H9 (cell line): ENCODE results near the gene DKK3. TPM values are rescaled to one million over a fixed set of nuclear protein-coding genes. Genes with fewer than 3 reads are reported as not detected.

Experiments
- DNase-seq: peaks from one replicate; pipeline ENCODE4 v3.0.0-alpha.2; 2017
- H2AFZ ChIP-seq: one replicate; pipeline ENCODE4 v1.6.1; 2013; ENCODE audit warnings: mild to moderate bottlenecking, low read length, control low read depth, moderate library complexity
- H2AK5ac ChIP-seq: 2 replicates; pipeline ENCODE4 v1.6.1; 2013; ENCODE audit warnings: low read length, control low read depth, mixed read lengths; ENCODE audit not compliant: insufficient read length
- H2BK120ac ChIP-seq: one replicate; pipeline ENCODE4 v1.6.1; 2013; ENCODE audit warnings: low read depth, mild to moderate bottlenecking, low read length, control low read depth, inconsistent platforms; ENCODE audit not compliant: poor library complexity, severe bottlenecking
- H2BK12ac ChIP-seq: 2 replicates; pipeline ENCODE4 v1.6.1; 2013; ENCODE audit warnings: low read length, control low read depth, mixed read lengths, low read depth; ENCODE audit not compliant: insufficient read length
- H2BK15ac ChIP-seq: 2 replicates; pipeline ENCODE4 v1.6.1; 2013; ENCODE audit warnings: low read depth, low read length, control low read depth
- H2BK20ac ChIP-seq: one replicate; pipeline ENCODE4 v1.6.1; 2013; ENCODE audit warnings: low read depth, mild to moderate bottlenecking, low read length, control low read depth, inconsistent platforms; ENCODE audit not compliant: poor library complexity, severe bottlenecking
- H2BK5ac ChIP-seq: 2 replicates; pipeline ENCODE4 v1.6.1; 2013; ENCODE audit warnings: low read length, control low read depth, mixed read lengths; ENCODE audit not compliant: insufficient read length
- H3K14ac ChIP-seq: 2 replicates; pipeline ENCODE4 v1.6.1; 2013; ENCODE audit warnings: low read length, control low read depth; ENCODE audit not compliant: insufficient read depth
- H3K18ac ChIP-seq: 2 replicates; pipeline ENCODE4 v1.6.1; 2013; ENCODE audit warnings: low read depth, mild to moderate bottlenecking, mixed read lengths, low read length, control low read depth; ENCODE audit not compliant: insufficient read length
- H3K23ac ChIP-seq: 2 replicates; pipeline ENCODE4 v1.6.1; 2013; ENCODE audit warnings: low read length, control low read depth, mixed read lengths, low read depth; ENCODE audit not compliant: insufficient read length
- H3K23me2 ChIP-seq: 2 replicates; pipeline ENCODE4 v1.6.1; 2013; ENCODE audit warnings: low read depth, mild to moderate bottlenecking, mixed read lengths, low read length, control low read depth; ENCODE audit not compliant: insufficient read length, poor library complexity, severe bottlenecking
- H3K27ac ChIP-seq: 2 replicates; pipeline ENCODE4 v1.5.1; 2013; ENCODE audit warnings: low read length, control low read depth, mixed read lengths, low read depth; ENCODE audit not compliant: insufficient read length
- H3K27me3 ChIP-seq: 2 replicates; pipeline ENCODE4 v1.6.1; 2013; ENCODE audit warnings: low read length, control low read depth, inconsistent platforms; ENCODE audit not compliant: insufficient read depth
- H3K4ac ChIP-seq: 2 replicates; pipeline ENCODE4 v1.6.1; 2013; ENCODE audit warnings: low read depth, mild to moderate bottlenecking, control low read depth, inconsistent platforms, low read length, moderate library complexity
- H3K4me1 ChIP-seq: 2 replicates; pipeline ENCODE4 v1.6.1; 2013; ENCODE audit warnings: low read length, control low read depth, inconsistent platforms; ENCODE audit not compliant: insufficient read depth
- H3K4me2 ChIP-seq: 2 replicates; pipeline ENCODE4 v1.6.1; 2013; ENCODE audit warnings: low read length, control low read depth, mixed read lengths; ENCODE audit not compliant: insufficient read length, insufficient read depth
- H3K56ac ChIP-seq: 2 replicates; pipeline ENCODE4 v1.6.1; 2013; ENCODE audit warnings: low read depth, mild to moderate bottlenecking, mixed read lengths, low read length, control low read depth; ENCODE audit not compliant: insufficient read length
- H3K79me1 ChIP-seq: 2 replicates; pipeline ENCODE4 v1.6.1; 2013; ENCODE audit warnings: low read depth, mild to moderate bottlenecking, moderate library complexity, low read length, control low read depth, inconsistent platforms; ENCODE audit not compliant: insufficient read depth, poor library complexity, severe bottlenecking
- H3K79me2 ChIP-seq: 2 replicates; pipeline ENCODE4 v1.6.1; 2013; ENCODE audit warnings: low read length, control low read depth, inconsistent platforms; ENCODE audit not compliant: insufficient read depth
- H3K9ac ChIP-seq: 2 replicates; pipeline ENCODE4 v1.6.1; 2013; ENCODE audit warnings: low read length, control low read depth, mixed read lengths; ENCODE audit not compliant: insufficient read length; ENCODE audit errors: extremely low read depth
- H3K9me3 ChIP-seq: one replicate; pipeline ENCODE4 v1.6.1; 2013; ENCODE audit warnings: low read depth, low read length, inconsistent platforms; ENCODE audit not compliant: control insufficient read depth
- H3T11ph ChIP-seq: one replicate; pipeline ENCODE4 v1.6.1; 2013; ENCODE audit warnings: mild to moderate bottlenecking, low read length, control low read depth, inconsistent platforms
- H4K20me1 ChIP-seq: one replicate; pipeline ENCODE4 v1.6.1; 2013; ENCODE audit not compliant: control insufficient read depth, insufficient read length, insufficient read depth
- H4K5ac ChIP-seq: 2 replicates; pipeline ENCODE4 v1.6.1; 2013; ENCODE audit warnings: low read depth, mild to moderate bottlenecking, mixed read lengths, low read length, control low read depth; ENCODE audit not compliant: insufficient read length
- H4K8ac ChIP-seq: replicated peaks from 2 replicates; pipeline ENCODE4 v1.6.1; 2013; ENCODE audit warnings: low read length, control low read depth, mixed read lengths, low read depth; ENCODE audit not compliant: insufficient read length
- H4K91ac ChIP-seq: 2 replicates; pipeline ENCODE4 v1.6.1; 2013; ENCODE audit warnings: low read depth, mild to moderate bottlenecking, moderate library complexity, mixed read lengths, low read length, control low read depth; ENCODE audit not compliant: insufficient read length
- H3K27ac Mint-ChIP-seq, 3 experiments: 2 replicates in 2 of 3; 3 replicates in 1 of 3; pipeline ENCODE4 v1.8.0; 2020 to 2021; ENCODE audit warnings: mixed read lengths in 3 of 3, mild to moderate bottlenecking in 1 of 3, moderate library complexity in 1 of 3
- H3K27me3 Mint-ChIP-seq: 2 replicates; pipeline ENCODE4 v1.8.0; 2021; ENCODE audit warnings: low read depth, mild to moderate bottlenecking, moderate library complexity, mixed read lengths
- H3K36me3 Mint-ChIP-seq, 3 experiments: 2 replicates in 2 of 3; 3 replicates in 1 of 3; pipeline ENCODE4 v1.8.0; 2020 to 2021; ENCODE audit warnings: low read depth in 3 of 3, mixed read lengths in 3 of 3; ENCODE audit not compliant: insufficient read depth in 1 of 3
- H3K4me1 Mint-ChIP-seq, 2 experiments: 2 replicates each; pipeline ENCODE4 v1.8.0; 2020; ENCODE audit warnings: mixed read lengths in 2 of 2
- H3K4me3 Mint-ChIP-seq, 2 experiments: 2 replicates in 1 of 2; 3 replicates in 1 of 2; pipeline ENCODE4 v1.8.0; 2020 to 2021; ENCODE audit warnings: mild to moderate bottlenecking in 2 of 2, mixed read lengths in 2 of 2, moderate library complexity in 1 of 2
- H3K9me3 Mint-ChIP-seq, 2 experiments: 2 replicates in 1 of 2; 3 replicates in 1 of 2; pipeline ENCODE4 v1.8.0; 2020; ENCODE audit warnings: mild to moderate bottlenecking in 2 of 2, mixed read lengths in 2 of 2, moderate library complexity in 1 of 2
- CTCF ChIP-seq: fragments of 200-600 bp; sonication (generic); conservative IDR thresholded peaks from 3 replicates; pipeline ENCODE4 v1.8.0; 2021; ENCODE audit warnings: antibody characterized with exemption, mild to moderate bottlenecking
- WGBS: extraction: QIAGEN DNeasy Blood & Tissue Kit; methylation state at CpG from one replicate; pipeline ENCODE4 v1.1.7; 2013; ENCODE audit warnings: missing lambda C conversion rate, low lambda C conversion rate, mixed read lengths; ENCODE audit not compliant: insufficient read length; ENCODE audit errors: extremely low coverage; 5-methylcytosine and 5-hydroxymethylcytosine counted together
- total RNA-seq: library from RNA; stranded (reverse); gene quantifications from 2 replicates; pipeline ENCODE4 v1.2.1, GENCODE V29; 2021

Gene DKK3
- total RNA-seq, 1 experiment from 2014 or later = 17.1 TPM

- Histone ChIP-seq H2AFZ (no peak overlapping the region), H3K27ac (no peak overlapping the region), H3K4ac (no peak overlapping the region), H3K4me2 (no peak overlapping the region), H4K20me1 (no peaks in the 10 kb centered on the region), H4K5ac (no peak overlapping the region), H2BK120ac (no peak overlapping the region), H3K23me2 (no peaks in the 10 kb centered on the region), H4K91ac (no peak overlapping the region), H3K9me3 (peaks cover 9% of the 10 kb centered on the region), H4K8ac (no peak overlapping the region), H2BK15ac (no peak overlapping the region), H2AK5ac (no peak overlapping the region), H3K14ac (no peak overlapping the region), H3K9ac (no peak overlapping the region), H3K18ac (no peak overlapping the region), H3K23ac (no peak overlapping the region), H3K56ac (no peak overlapping the region), H2BK20ac (no peak overlapping the region), H3K79me2 (no peaks in the 10 kb centered on the region), H3K27me3 (no peaks in the 10 kb centered on the region), H3K79me1 (no peaks in the 10 kb centered on the region), H3T11ph (no peak overlapping the region), H3K4me1 (no peaks in the 10 kb centered on the region), H2BK5ac (no peak overlapping the region), H2BK12ac (no peak overlapping the region)
- peaks cover 5% of the 10 kb centered on the region for H3K27me3 Mint-ChIP-seq
- WGBS = no CpG with 5 or more reads among the region's 9 CpGs
- peaks cover 12 to 14% of the 10 kb centered on the region in 2 experiments; a peak in 4 of 5 replicates for H3K9me3 Mint-ChIP-seq
- DNase-seq = no peak
- TF ChIP-seq CTCF = no peak
- H3K27ac Mint-ChIP-seq = no peak overlapping the region
- H3K4me3 Mint-ChIP-seq = no peak overlapping the region
- peaks cover 3 to 4% of the 10 kb centered on the region in 2 experiments; a peak in 3 of 4 replicates for H3K4me1 Mint-ChIP-seq
- peaks cover 4 to 13% (median 8%) of the 10 kb centered on the region in 3 experiments for H3K36me3 Mint-ChIP-seq
Observed at GRCh38 chr11:12019337-12019736, 10.9 kb upstream of the DKK3 start.
